HuH-7 (cell line): ENCODE results near the gene FLVCR2.

Source experiments
- DNase-seq: peaks from one replicate; pipeline ENCODE4 v3.0.0; 2011; ENCODE audit warnings: low spot score

Gene FLVCR2

GRCh38 chr14:75630695-75631452, 52.5 kb downstream of the FLVCR2 start:
- DNase-seq = no peak

GRCh38 chr14:75631453-75631831, 53.0 kb downstream of the FLVCR2 start:
- DNase-seq = no peak

- DNase-seq = no peak
Observed at GRCh38 chr14:75634848-75635247, 56.4 kb downstream of the FLVCR2 start.

DNA sequence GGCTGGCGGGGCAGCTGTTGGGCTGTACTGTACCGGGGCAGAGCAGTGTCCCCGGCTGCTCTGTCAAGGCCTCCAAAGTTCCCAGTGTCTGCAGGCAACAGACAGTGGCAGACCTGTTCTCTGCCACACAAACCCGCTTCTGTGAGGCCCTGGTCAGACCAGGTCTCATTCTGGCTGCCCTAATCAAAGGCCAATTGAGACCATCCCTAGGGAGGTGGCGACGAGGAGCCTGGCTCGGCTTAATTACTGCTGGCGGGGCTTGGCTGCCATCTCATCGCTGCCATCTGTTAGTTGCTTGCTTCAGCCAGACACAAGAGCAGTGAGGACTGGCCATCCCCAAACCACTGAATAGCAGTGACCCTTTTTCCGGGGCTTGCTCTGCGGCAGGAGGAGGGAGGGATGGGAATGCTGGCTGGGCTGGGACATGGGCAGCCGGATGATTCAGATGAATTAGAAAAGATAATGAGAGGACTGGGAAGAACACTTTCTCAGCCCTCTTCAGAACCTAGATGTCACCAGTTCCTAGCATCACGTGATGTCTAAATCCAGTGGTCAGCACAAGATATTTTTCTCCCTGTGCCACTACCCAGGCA, 57.8 kb downstream of the FLVCR2 start:
- no peak for DNase-seq

GRCh38 chr14:75640876-75641275, 62.5 kb downstream of the FLVCR2 start:
- no peak for DNase-seq

DNA sequence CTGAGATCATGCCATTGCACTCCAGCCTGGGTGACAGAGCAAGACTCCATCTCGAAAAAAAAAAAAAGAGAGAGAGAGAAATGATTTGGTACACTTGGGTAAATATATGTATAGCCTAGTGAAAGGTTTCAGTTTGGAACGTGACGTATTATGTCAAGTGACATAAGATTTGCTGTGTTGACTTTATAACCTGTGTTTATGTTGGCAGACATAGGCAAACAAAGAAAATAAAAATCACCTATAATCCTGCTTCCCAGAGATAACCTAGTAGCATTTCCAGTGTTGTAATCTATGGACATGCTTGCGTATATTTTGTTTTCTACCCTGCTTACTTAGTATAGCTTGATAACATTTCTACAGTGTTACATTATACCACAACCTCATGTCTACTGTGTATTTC, 65.6 kb downstream of the FLVCR2 start:
- no peak for DNase-seq

- no peak for DNase-seq
Observed at GRCh38 chr14:75645056-75645455, 66.6 kb downstream of the FLVCR2 start.

- no peak for DNase-seq
Observed at GRCh38 chr14:75646762-75647161, 68.3 kb downstream of the FLVCR2 start.

DNA sequence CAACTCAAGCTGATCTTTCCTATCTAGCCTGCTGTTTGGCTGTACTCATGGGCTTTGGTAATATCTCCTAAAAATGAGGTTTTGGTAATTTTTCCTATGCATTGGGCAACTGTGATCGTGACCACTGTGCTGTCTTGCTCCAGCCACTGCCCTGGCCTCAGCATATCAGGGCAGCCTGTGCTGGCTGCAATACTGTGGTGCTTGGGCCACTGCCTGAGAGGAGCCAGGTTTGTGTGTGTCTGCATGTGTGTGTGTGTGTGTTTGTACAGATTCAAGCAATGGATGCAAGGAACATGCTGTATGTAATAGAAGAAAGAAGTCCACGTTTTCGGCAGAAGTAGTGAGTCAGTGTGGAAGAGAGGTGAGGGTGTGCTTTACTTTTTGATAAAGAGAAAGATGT, 69.2 kb downstream of the FLVCR2 start:
- DNase-seq = no peak

- peak; percentile 64 for DNase-seq
Observed at GRCh38 chr14:75648066-75648838, 69.8 kb downstream of the FLVCR2 start.

- no peak for DNase-seq
Observed at GRCh38 chr14:75649337-75649736, 70.9 kb downstream of the FLVCR2 start.

GRCh38 chr14:75649773-75650172, 71.4 kb downstream of the FLVCR2 start:
- no peak for DNase-seq

GRCh38 chr14:75650253-75651058, 72.0 kb downstream of the FLVCR2 start:
- DNase-seq = no peak

- DNase-seq = no peak
Observed at GRCh38 chr14:75653563-75653962, 75.1 kb downstream of the FLVCR2 start.

DNA sequence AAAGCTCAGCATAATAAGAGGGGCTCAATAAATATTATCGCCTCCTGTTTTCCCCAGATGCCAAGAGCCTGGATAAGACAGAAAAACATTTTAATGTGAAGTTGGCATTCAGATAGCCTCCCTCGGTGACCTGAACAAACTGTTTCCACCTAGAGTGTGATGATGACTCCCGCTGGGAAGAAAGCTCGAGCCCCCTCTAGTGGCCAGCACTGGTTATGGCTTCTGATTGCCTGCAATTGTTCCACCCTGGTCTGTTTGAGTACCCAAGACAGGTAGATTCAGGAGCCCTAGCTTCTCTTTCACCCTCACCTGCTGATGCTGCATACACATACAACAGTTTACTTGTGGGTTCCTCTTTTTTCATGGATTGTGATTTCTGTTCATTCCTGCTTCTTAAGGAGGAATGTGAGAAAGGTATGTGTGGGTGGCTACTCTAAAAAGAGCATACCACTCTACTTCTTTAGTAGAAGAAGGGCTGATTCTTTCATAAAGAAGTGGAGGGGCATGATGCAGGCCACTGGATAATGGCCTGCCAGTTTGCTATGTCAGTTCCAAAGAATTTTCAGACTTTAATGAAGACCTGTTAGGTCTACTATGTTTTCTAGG, 75.8 kb downstream of the FLVCR2 start:
- DNase-seq = peak; percentile 64

- DNase-seq = no peak
Observed at GRCh38 chr14:75655235-75655634, 76.8 kb downstream of the FLVCR2 start.

- DNase-seq = no peak
Observed at GRCh38 chr14:75657331-75657730, 78.9 kb downstream of the FLVCR2 start.

- no peak for DNase-seq
Observed at GRCh38 chr14:75658957-75659356, 80.5 kb downstream of the FLVCR2 start.

- no peak for DNase-seq
Observed at GRCh38 chr14:75660238-75660629, 81.8 kb downstream of the FLVCR2 start.

- peak; percentile 94 for DNase-seq
Observed at GRCh38 chr14:75660630-75661498, 82.4 kb downstream of the FLVCR2 start, which contains the start of the genes ERG28 and TTLL5. Gene ERG28 (minus strand): TSS chr14:75660876. CDS start chr14:75657502, 3,374 bp downstream. Gene TTLL5 (plus strand): TSS chr14:75661246. CDS start chr14:75663150, 1,904 bp downstream.

DNA sequence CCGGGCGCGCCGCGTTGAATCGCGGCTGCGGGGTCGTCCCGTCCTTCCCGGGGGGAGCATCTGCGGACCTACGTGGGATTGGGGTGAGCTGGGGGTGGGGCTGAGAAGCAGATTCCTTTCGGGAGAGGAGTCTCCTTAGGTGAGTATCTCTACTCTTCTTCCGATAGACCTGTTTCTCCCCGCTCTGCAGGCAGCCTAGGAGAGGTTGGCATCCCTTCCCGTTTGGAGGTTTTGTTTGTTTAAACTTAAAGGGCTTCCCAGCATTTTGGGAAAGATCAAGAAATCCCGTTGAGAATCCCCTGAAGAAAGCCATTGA, 83.0 kb downstream of the FLVCR2 start:
- DNase-seq = no peak
